WERI-Rb-1 (cell line): Measurements from ENCODE around the gene IL18BP.

ENCODE experiments used
- DNase-seq: peaks from one replicate; pipeline ENCODE4 v3.0.0-alpha.2; 2020
- H3K27ac ChIP-seq: fragments of 250-450 bp; sonication (Bioruptor Pico); 2 replicates; pipeline ENCODE4 v1.5.1; 2020; ENCODE audit warnings: mild to moderate bottlenecking, moderate library complexity
- H3K27me3 ChIP-seq: fragments of 250-450 bp; sonication (Bioruptor Pico); 2 replicates; pipeline ENCODE4 v1.5.1; 2021; ENCODE audit warnings: mild to moderate bottlenecking, low read depth, moderate library complexity; ENCODE audit not compliant: insufficient read depth, severe bottlenecking
- H3K36me3 ChIP-seq: fragments of 250-450 bp; sonication (Bioruptor Pico); 2 replicates; pipeline ENCODE4 v1.5.1; 2020; ENCODE audit warnings: mild to moderate bottlenecking, moderate library complexity
- H3K4me3 ChIP-seq: 2 replicates; pipeline ENCODE4 v1.5.1; 2011; ENCODE audit warnings: low read depth, mild to moderate bottlenecking, control low read depth, low read length
- H3K9me3 ChIP-seq: fragments of 250-450 bp; sonication (Bioruptor Pico); 2 replicates; pipeline ENCODE4 v1.5.1; 2021; ENCODE audit warnings: mild to moderate bottlenecking, moderate library complexity; ENCODE audit not compliant: severe bottlenecking
- CTCF ChIP-seq: IDR thresholded peaks from 2 replicates; pipeline ENCODE4 v1.5.1; 2011; ENCODE audit warnings: low read depth, mild to moderate bottlenecking, control low read depth, inconsistent platforms, low read length

Gene IL18BP

DNA sequence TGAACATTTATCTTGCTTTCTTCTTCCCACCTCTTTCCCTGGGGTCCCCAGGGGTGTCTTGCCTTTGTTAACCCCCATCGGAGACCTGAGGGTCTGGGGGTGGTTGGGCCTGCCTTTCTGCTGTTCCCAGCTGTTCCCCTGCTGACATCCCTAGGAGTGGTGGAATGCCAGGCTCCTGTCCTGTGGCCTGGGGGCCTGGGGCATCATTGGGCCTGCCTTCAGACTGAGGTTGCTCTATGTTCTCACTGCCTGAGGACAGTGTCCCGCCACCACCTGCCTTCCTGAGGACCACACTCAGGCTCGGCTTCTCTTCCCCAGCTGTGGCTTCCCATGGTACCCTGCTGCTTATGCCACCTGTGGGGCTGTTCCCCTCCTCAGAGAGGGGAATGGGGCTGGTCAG is 1.1 kb upstream of the IL18BP start:
- H3K9me3 ChIP-seq = no peaks in the 10 kb centered on the region
- no peak for TF ChIP-seq CTCF
- no peaks in the 10 kb centered on the region for H3K27me3 ChIP-seq
- H3K27ac ChIP-seq = no peak overlapping the region
- DNase-seq = no peak
- peaks cover 31% of the 10 kb centered on the region for H3K36me3 ChIP-seq
- no peak overlapping the region for H3K4me3 ChIP-seq

DNA sequence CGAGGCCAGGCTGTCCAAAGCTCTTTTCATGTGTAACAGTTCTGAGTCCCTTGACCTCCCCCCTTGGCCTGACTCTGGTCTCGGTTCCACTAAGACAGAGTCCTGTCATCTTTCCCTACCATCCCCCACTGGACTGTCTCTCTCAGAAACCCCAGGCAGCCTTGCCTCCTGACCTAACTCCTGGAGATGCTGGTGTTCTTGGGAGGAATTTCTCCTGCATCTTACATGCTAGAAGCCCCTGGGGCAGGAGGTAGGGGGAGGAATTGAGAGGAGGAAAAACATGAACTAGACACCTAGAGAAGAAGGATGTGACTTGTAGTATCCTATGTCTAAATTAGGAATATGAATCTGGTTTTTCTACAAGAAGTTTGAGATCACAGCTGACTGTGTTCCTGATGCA is 648 bp upstream of the IL18BP start:
- Histone ChIP-seq H3K27me3 (no peaks in the 10 kb centered on the region), H3K27ac (no peak overlapping the region), H3K36me3 (peaks cover 35% of the 10 kb centered on the region), H3K9me3 (no peaks in the 10 kb centered on the region), H3K4me3 (no peak overlapping the region)
- no peak for DNase-seq
- no peak for TF ChIP-seq CTCF

DNA sequence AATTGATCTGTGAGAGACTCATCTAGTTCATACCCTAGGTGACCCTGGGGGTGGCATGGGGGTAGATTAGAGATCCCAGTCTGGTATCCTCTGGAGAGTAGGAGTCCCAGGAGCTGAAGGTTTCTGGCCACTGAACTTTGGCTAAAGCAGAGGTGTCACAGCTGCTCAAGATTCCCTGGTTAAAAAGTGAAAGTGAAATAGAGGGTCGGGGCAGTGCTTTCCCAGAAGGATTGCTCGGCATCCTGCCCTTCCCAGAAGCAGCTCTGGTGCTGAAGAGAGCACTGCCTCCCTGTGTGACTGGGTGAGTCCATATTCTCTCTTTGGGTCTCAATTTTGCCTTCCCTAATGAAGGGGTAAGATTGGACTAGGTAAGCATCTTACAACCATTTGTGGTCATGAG is 653 bp downstream of the IL18BP start:
- no peak overlapping the region for H3K4me3 ChIP-seq
- no peaks in the 10 kb centered on the region for H3K27me3 ChIP-seq
- H3K36me3 ChIP-seq = peaks cover 43% of the 10 kb centered on the region
- H3K9me3 ChIP-seq = no peaks in the 10 kb centered on the region
- no peak overlapping the region for H3K27ac ChIP-seq
- no peak for TF ChIP-seq CTCF
- DNase-seq = no peak

DNA sequence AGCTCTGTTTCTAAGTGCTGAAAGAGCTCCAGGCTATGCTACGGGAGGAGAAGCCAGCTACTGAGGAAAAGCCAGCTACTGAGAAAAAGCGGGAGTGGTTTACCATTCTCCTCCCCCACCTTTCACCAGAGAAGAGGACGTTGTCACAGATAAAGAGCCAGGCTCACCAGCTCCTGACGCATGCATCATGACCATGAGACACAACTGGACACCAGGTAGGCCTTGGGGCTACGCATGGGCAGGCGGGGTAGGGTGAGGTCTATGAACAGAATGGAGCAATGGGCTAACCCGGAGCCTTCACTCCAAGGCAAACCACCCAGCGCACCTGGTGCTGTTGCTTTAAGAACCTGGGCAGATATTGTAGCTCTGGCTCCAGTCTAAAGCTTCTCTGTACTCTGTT is 1.1 kb downstream of the IL18BP start:
- H3K36me3 ChIP-seq = peaks cover 47% of the 10 kb centered on the region
- no peak overlapping the region for H3K27ac ChIP-seq
- TF ChIP-seq CTCF = no peak
- no peaks in the 10 kb centered on the region for H3K9me3 ChIP-seq
- no peaks in the 10 kb centered on the region for H3K27me3 ChIP-seq
- DNase-seq = no peak
- no peak overlapping the region for H3K4me3 ChIP-seq

DNA sequence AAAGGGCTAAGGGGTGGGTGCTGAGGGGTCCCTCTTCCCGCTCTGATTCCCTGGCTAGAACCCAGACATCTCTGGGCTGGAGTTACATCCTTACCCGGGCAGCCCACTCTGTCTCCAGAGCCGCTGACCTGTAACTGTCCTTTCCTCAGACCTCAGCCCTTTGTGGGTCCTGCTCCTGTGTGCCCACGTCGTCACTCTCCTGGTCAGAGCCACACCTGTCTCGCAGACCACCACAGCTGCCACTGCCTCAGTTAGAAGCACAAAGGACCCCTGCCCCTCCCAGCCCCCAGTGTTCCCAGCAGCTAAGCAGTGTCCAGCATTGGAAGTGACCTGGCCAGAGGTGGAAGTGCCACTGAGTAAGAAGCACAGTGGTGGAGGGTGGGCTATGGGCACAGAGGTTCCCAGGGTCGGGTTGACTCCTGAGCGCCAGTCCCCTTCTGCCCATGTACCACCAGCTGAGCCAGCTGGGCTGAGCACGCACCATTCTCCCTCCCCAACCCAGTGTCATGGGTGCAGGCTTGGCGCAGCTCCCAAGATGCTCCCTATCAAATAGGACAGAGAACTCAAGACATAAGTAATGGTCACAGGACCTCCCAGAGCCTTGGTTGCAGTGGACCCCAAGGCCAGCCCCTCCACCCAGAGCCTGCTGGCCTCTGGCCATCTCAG is 1.6 kb downstream of the IL18BP start:
- Histone ChIP-seq H3K27me3 (no peaks in the 10 kb centered on the region), H3K27ac (no peak overlapping the region), H3K9me3 (no peaks in the 10 kb centered on the region), H3K36me3 (peaks cover 53% of the 10 kb centered on the region), H3K4me3 (no peak overlapping the region)
- TF ChIP-seq CTCF = no peak
- no peak for DNase-seq

DNA sequence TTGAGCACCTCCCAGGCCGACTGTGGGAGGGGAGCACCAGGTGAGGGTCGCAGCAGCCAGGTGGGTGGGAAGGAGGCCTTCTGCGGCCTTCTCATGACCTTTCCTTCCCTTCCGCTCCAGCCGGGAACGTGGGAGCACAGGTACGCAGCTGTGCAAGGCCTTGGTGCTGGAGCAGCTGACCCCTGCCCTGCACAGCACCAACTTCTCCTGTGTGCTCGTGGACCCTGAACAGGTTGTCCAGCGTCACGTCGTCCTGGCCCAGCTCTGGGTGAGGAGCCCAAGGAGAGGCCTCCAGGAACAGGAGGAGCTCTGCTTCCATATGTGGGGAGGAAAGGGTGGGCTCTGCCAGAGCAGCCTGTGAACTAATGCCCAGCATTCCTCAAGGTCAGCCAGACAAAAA is 2.6 kb downstream of the IL18BP start:
- Histone ChIP-seq H3K27ac (no peak overlapping the region), H3K9me3 (no peaks in the 10 kb centered on the region), H3K36me3 (peaks cover 60% of the 10 kb centered on the region), H3K4me3 (no peak overlapping the region), H3K27me3 (no peaks in the 10 kb centered on the region)
- no peak for TF ChIP-seq CTCF
- no peak for DNase-seq
